ENCODE results near the gene SNRPD2.

The SNRPD2 gene

GRCh38 chr19:45677351-45678230 lies 14.2 kb downstream of the SNRPD2 start:
- DNase-seq (ENCODE audit: extremely low spot score), result peak; percentile 90
- TF ChIP-seq HDGF (IDR thresholded peaks at IDR 0.05; ENCODE audit: borderline replicate concordance) (no peak), CTBP1 (IDR thresholded peaks at IDR 0.05; ENCODE audit: borderline replicate concordance) (no peak), ARNT (IDR thresholded peaks at IDR 0.05) (no peak), NFRKB (IDR thresholded peaks at IDR 0.05) (no peak), PKNOX1 (IDR thresholded peaks at IDR 0.05) (peak; percentile 96)
- CTCF ChIA-PET, result interaction anchor here (0.6 to 1.2 kb wide), 6 partner anchors 15 to 107 kb away, joined by 3 to 8 read pairs (median 4); partner anchors contain the start of gene QPCTL
- POLR2A ChIA-PET, result interaction anchor here (0.8 to 7.9 kb wide), 8 partner anchors 8 to 92 kb away, joined by 3 to 64 read pairs (median 4); partner anchors contain the start of genes GIPR, QPCTL, SIX5 and SNRPD2

GRCh38 chr19:45676851-45677263 lies 14.9 kb downstream of the SNRPD2 start:
- CTCF ChIA-PET, result interaction anchor here (0.8 kb wide), 1 partner anchor 85 kb away, joined by 3 read pairs; no protein-coding TSS in a partner anchor
- DNase-seq (ENCODE audit: extremely low spot score), result no peak
- TF ChIP-seq FOXM1 (IDR thresholded peaks at IDR 0.05; ENCODE audit: borderline replicate concordance) (no peak), FOXK2 (IDR thresholded peaks at IDR 0.05) (no peak), SUZ12 (IDR thresholded peaks at IDR 0.05) (no peak), CTBP1 (IDR thresholded peaks at IDR 0.05; ENCODE audit: borderline replicate concordance) (no peak), HDGF (IDR thresholded peaks at IDR 0.05; ENCODE audit: borderline replicate concordance) (no peak), BHLHE40 (IDR thresholded peaks at IDR 0.05; ENCODE audit: borderline replicate concordance) (no peak), ELF4 (IDR thresholded peaks at IDR 0.05) (no peak), SP1 (IDR thresholded peaks at IDR 0.05) (no peak), FOXA1 (IDR thresholded peaks at IDR 0.05) (no peak), PKNOX1 (IDR thresholded peaks at IDR 0.05) (no peak), TARDBP (IDR thresholded peaks at IDR 0.05) (no peak)
- POLR2A ChIA-PET, result interaction anchor here (0.8 to 7.9 kb wide), 5 partner anchors 9 to 92 kb away, joined by 3 to 64 read pairs (median 4); partner anchors contain the start of genes GIPR, QPCTL, SIX5 and SNRPD2

- ChIA-PET POLR2A (interaction anchor here (2.0 kb wide), 1 partner anchor 8 kb away, joined by 4 read pairs; no protein-coding TSS in a partner anchor), CTCF (no interaction called here)
- DNase-seq (ENCODE audit: extremely low spot score), result no peak
- no peak for TF ChIP-seq LEF1 (IDR thresholded peaks at IDR 0.05; ENCODE audit: borderline replicate concordance)
- no peak for TF ChIP-seq TARDBP (IDR thresholded peaks at IDR 0.05)
- TF ChIP-seq FOXA1 (IDR thresholded peaks at IDR 0.05), result no peak
- TF ChIP-seq SP1 (IDR thresholded peaks at IDR 0.05), result no peak
- no peak for TF ChIP-seq ARNT (IDR thresholded peaks at IDR 0.05)
- no peak for TF ChIP-seq SUZ12 (IDR thresholded peaks at IDR 0.05)
- TF ChIP-seq FOXM1 (IDR thresholded peaks at IDR 0.05; ENCODE audit: borderline replicate concordance), result no peak
- no peak for TF ChIP-seq NFRKB (IDR thresholded peaks at IDR 0.05)
- no peak for TF ChIP-seq L3MBTL2 (conservative IDR thresholded peaks at IDR 0.05)
- no peak for TF ChIP-seq PKNOX1 (IDR thresholded peaks at IDR 0.05)
- no peak for TF ChIP-seq ZNF384 (IDR thresholded peaks at IDR 0.05)
- TF ChIP-seq FOXK2 (IDR thresholded peaks at IDR 0.05), result no peak
- no peak for TF ChIP-seq CTBP1 (IDR thresholded peaks at IDR 0.05; ENCODE audit: borderline replicate concordance)
- no peak for TF ChIP-seq ELF4 (IDR thresholded peaks at IDR 0.05)
- TF ChIP-seq BHLHE40 (IDR thresholded peaks at IDR 0.05; ENCODE audit: borderline replicate concordance), result no peak
- no peak for TF ChIP-seq HDGF (IDR thresholded peaks at IDR 0.05; ENCODE audit: borderline replicate concordance)
These were observed 16.8 kb downstream of the SNRPD2 start for GRCh38 chr19:45674946-45675345.

- DNase-seq (ENCODE audit: extremely low spot score), result peak; percentile 100
- TF ChIP-seq ZNF384 (IDR thresholded peaks at IDR 0.05), result no peak
- no peak for TF ChIP-seq NFRKB (IDR thresholded peaks at IDR 0.05)
- TF ChIP-seq HDGF (IDR thresholded peaks at IDR 0.05; ENCODE audit: borderline replicate concordance), result no peak
- TF ChIP-seq PKNOX1 (IDR thresholded peaks at IDR 0.05), result no peak
- TF ChIP-seq FOXM1 (IDR thresholded peaks at IDR 0.05; ENCODE audit: borderline replicate concordance), result no peak
- no peak for TF ChIP-seq SUZ12 (IDR thresholded peaks at IDR 0.05)
- TF ChIP-seq ELF4 (IDR thresholded peaks at IDR 0.05), result no peak
- no peak for TF ChIP-seq BHLHE40 (IDR thresholded peaks at IDR 0.05; ENCODE audit: borderline replicate concordance)
- TF ChIP-seq FOXK2 (IDR thresholded peaks at IDR 0.05), result no peak
- TF ChIP-seq ARNT (IDR thresholded peaks at IDR 0.05), result no peak
- TF ChIP-seq SP1 (IDR thresholded peaks at IDR 0.05), result no peak
- TF ChIP-seq LEF1 (IDR thresholded peaks at IDR 0.05; ENCODE audit: borderline replicate concordance), result no peak
- no peak for TF ChIP-seq CTBP1 (IDR thresholded peaks at IDR 0.05; ENCODE audit: borderline replicate concordance)
- TF ChIP-seq FOXA1 (IDR thresholded peaks at IDR 0.05), result no peak
- TF ChIP-seq L3MBTL2 (conservative IDR thresholded peaks at IDR 0.05), result no peak
- no peak for TF ChIP-seq TARDBP (IDR thresholded peaks at IDR 0.05)
- CTCF ChIA-PET, result interaction anchor here (0.5 to 1.0 kb wide), 2 partner anchors 21 to 29 kb away, joined by 4 read pairs; partner anchors contain the start of gene SNRPD2
- POLR2A ChIA-PET, result interaction anchor here (0.6 to 2.8 kb wide), 12 partner anchors 9 to 202 kb away, joined by 3 to 24 read pairs (median 4); partner anchors contain the start of genes QPCTL, SIX5 and SNRPD2
These were observed 20.9 kb downstream of the SNRPD2 start for GRCh38 chr19:45670670-45671453.
